Measurements from ENCODE around the gene LRRC41.
A peak's percentile ranks its signal among the peaks of the same experiment; 100 is the strongest.
"Not testable (repeated sequence)": the region's sequence is repeated elsewhere in the genome, so short reads cannot be mapped to it uniquely, and the experiment has no call there.

The LRRC41 gene

GRCh38 chr1:46333300-46334029 is 30.0 kb upstream of the LRRC41 start:
- DNase-seq (ENCODE audit: low spot score in 2 of 2) (no peak), ATAC-seq (no peak)
- H3K36me3 Mint-ChIP-seq = no peaks in the 10 kb centered on the region
- no peak overlapping the region for H3K4me3 Mint-ChIP-seq
- H3K27ac Mint-ChIP-seq = no peak overlapping the region
- no peaks in the 10 kb centered on the region for H3K9me3 Mint-ChIP-seq
- H3K4me1 Mint-ChIP-seq = no peaks in the 10 kb centered on the region

GRCh38 chr1:46331786-46332540 is 28.5 kb upstream of the LRRC41 start:
- Mint-ChIP-seq H3K4me3 (peak overlapping the region; percentile 11), H3K27ac (peak overlapping the region; percentile 24)
- ATAC-seq; H3K36me3 Mint-ChIP-seq; DNase-seq (ENCODE audit: low spot score in 2 of 2); H3K9me3 Mint-ChIP-seq; H3K4me1 Mint-ChIP-seq: not testable (repeated sequence)

- DNase-seq (ENCODE audit: low spot score in 2 of 2); H3K27ac Mint-ChIP-seq; H3K4me3 Mint-ChIP-seq; ATAC-seq; H3K36me3 Mint-ChIP-seq; H3K4me1 Mint-ChIP-seq; H3K9me3 Mint-ChIP-seq: not testable (repeated sequence)
Measured at GRCh38 chr1:46330381-46330780, 27.0 kb upstream of the LRRC41 start.

- ATAC-seq; H3K4me3 Mint-ChIP-seq; H3K27ac Mint-ChIP-seq; H3K9me3 Mint-ChIP-seq; H3K4me1 Mint-ChIP-seq; H3K36me3 Mint-ChIP-seq; DNase-seq (ENCODE audit: low spot score in 2 of 2): not testable (repeated sequence)
Measured at GRCh38 chr1:46329807-46330206, 26.4 kb upstream of the LRRC41 start.

GRCh38 chr1:46328182-46328581 is 24.8 kb upstream of the LRRC41 start:
- not testable (repeated sequence) for H3K27ac Mint-ChIP-seq; H3K36me3 Mint-ChIP-seq; H3K4me3 Mint-ChIP-seq; H3K9me3 Mint-ChIP-seq; DNase-seq (ENCODE audit: low spot score in 2 of 2); H3K4me1 Mint-ChIP-seq; ATAC-seq

GRCh38 chr1:46325285-46326076 is 22.1 kb upstream of the LRRC41 start:
- not testable (repeated sequence) for H3K27ac Mint-ChIP-seq; H3K4me1 Mint-ChIP-seq; DNase-seq (ENCODE audit: low spot score in 2 of 2); H3K9me3 Mint-ChIP-seq; ATAC-seq; H3K4me3 Mint-ChIP-seq; H3K36me3 Mint-ChIP-seq

GRCh38 chr1:46322191-46322590 is 18.8 kb upstream of the LRRC41 start:
- not testable (repeated sequence) for ATAC-seq; H3K9me3 Mint-ChIP-seq; H3K27ac Mint-ChIP-seq; H3K4me3 Mint-ChIP-seq; DNase-seq (ENCODE audit: low spot score in 2 of 2); H3K4me1 Mint-ChIP-seq
- H3K36me3 Mint-ChIP-seq = peaks cover 17% of the 10 kb centered on the region

- not testable (repeated sequence) for H3K4me3 Mint-ChIP-seq; DNase-seq (ENCODE audit: low spot score in 2 of 2); H3K4me1 Mint-ChIP-seq; ATAC-seq; H3K9me3 Mint-ChIP-seq
- Mint-ChIP-seq H3K36me3 (peaks cover 37% of the 10 kb centered on the region), H3K27ac (peak overlapping the region; percentile 18)
Measured at GRCh38 chr1:46319960-46320914, 16.8 kb upstream of the LRRC41 start.

- H3K36me3 Mint-ChIP-seq = peaks cover 46% of the 10 kb centered on the region
- not testable (repeated sequence) for ATAC-seq; H3K9me3 Mint-ChIP-seq; H3K4me1 Mint-ChIP-seq; H3K27ac Mint-ChIP-seq; DNase-seq (ENCODE audit: low spot score in 2 of 2); H3K4me3 Mint-ChIP-seq
Measured at GRCh38 chr1:46319301-46319700, 15.9 kb upstream of the LRRC41 start.

- Mint-ChIP-seq H3K36me3 (peaks cover 66% of the 10 kb centered on the region), H3K4me1 (no peaks in the 10 kb centered on the region), H3K9me3 (no peaks in the 10 kb centered on the region), H3K4me3 (no peak overlapping the region), H3K27ac (peak overlapping the region; percentile 6)
- ATAC-seq = no peak
- DNase-seq (ENCODE audit: low spot score in 2 of 2) = no peak
Measured at GRCh38 chr1:46317323-46317722, 13.9 kb upstream of the LRRC41 start.

- no peak overlapping the region for H3K27ac Mint-ChIP-seq
- peaks cover 77% of the 10 kb centered on the region for H3K36me3 Mint-ChIP-seq
- no peaks in the 10 kb centered on the region for H3K9me3 Mint-ChIP-seq
- DNase-seq (ENCODE audit: low spot score in 2 of 2) = no peak
- H3K4me3 Mint-ChIP-seq = no peak overlapping the region
- no peak for ATAC-seq
- no peaks in the 10 kb centered on the region for H3K4me1 Mint-ChIP-seq
Measured at GRCh38 chr1:46315669-46316403, 12.4 kb upstream of the LRRC41 start.

- Mint-ChIP-seq H3K27ac (no peak overlapping the region), H3K36me3 (peaks cover 99% of the 10 kb centered on the region), H3K4me1 (peaks cover 11% of the 10 kb centered on the region), H3K4me3 (no peak overlapping the region), H3K9me3 (no peaks in the 10 kb centered on the region)
- DNase-seq (ENCODE audit: low spot score in 2 of 2) (no peak), ATAC-seq (no peak)
Measured at GRCh38 chr1:46310321-46310720, 6.9 kb upstream of the LRRC41 start.

GRCh38 chr1:46309401-46310159 is 6.2 kb upstream of the LRRC41 start:
- H3K36me3 Mint-ChIP-seq = peaks cover 99% of the 10 kb centered on the region
- H3K4me3 Mint-ChIP-seq = no peak overlapping the region
- H3K4me1 Mint-ChIP-seq = peaks cover 11% of the 10 kb centered on the region
- no peak for DNase-seq (ENCODE audit: low spot score in 2 of 2)
- H3K9me3 Mint-ChIP-seq = no peaks in the 10 kb centered on the region
- peak overlapping the region; percentile 38 for H3K27ac Mint-ChIP-seq
- no peak for ATAC-seq

Measured in stimulated activated effector memory CD8-positive, alpha-beta T cell treated with anti-CD3 and anti-CD28 coated beads, Interleukin-12 subunit alpha, Interleukin-12 subunit beta, amount 100 ng/mL, for 72 hours (primary cell).